ENCODE data around the gene RSPH3.

DNA sequence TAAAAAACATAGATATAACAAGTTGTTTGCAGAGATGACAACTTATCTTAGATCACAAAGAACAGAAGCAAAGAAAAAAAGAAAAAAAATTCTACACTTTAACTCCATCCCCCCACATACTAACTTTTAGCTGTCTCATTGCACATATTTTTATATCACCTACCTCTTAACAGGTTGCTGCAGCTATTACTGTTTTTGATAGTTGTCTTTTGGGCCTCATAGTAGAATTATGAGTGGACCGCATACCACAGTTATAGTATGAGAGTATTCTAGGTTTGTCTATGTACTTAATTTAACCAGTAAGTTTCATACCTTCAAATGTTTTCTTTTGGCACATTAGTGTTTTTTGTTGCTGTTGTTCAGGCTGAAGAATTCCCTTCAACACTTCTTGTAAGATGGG, 12.3 kb downstream of the RSPH3 start:
- TF ChIP-seq, protein P1, sequence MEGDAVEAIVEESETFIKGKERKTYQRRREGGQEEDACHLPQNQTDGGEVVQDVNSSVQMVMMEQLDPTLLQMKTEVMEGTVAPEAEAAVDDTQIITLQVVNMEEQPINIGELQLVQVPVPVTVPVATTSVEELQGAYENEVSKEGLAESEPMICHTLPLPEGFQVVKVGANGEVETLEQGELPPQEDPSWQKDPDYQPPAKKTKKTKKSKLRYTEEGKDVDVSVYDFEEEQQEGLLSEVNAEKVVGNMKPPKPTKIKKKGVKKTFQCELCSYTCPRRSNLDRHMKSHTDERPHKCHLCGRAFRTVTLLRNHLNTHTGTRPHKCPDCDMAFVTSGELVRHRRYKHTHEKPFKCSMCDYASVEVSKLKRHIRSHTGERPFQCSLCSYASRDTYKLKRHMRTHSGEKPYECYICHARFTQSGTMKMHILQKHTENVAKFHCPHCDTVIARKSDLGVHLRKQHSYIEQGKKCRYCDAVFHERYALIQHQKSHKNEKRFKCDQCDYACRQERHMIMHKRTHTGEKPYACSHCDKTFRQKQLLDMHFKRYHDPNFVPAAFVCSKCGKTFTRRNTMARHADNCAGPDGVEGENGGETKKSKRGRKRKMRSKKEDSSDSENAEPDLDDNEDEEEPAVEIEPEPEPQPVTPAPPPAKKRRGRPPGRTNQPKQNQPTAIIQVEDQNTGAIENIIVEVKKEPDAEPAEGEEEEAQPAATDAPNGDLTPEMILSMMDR (IDR thresholded peaks at IDR 0.05): no peak
- TF ChIP-seq POLR2A (IDR thresholded peaks at IDR 0.05): no peak
